GM23338 (cell line): ENCODE measurements around the gene SLC26A6.

Source experiments
- CREB1 ChIP-seq: fragments of 250-450 bp; sonication (Bioruptor Pico); IDR thresholded peaks from 2 replicates; pipeline ENCODE4 v1.5.0; 2020; ENCODE audit warnings: low read depth, mild to moderate bottlenecking, moderate library complexity
- EZH2 ChIP-seq: fragments of 200-600 bp; sonication (generic); IDR thresholded peaks from one replicate; pipeline ENCODE4 v1.8.0; 2017; ENCODE audit warnings: antibody characterized with exemption, mild to moderate bottlenecking, low read depth; ENCODE audit not compliant: unreplicated experiment
- EZH2phosphoT487 ChIP-seq: fragments of 200-600 bp; sonication (generic); IDR thresholded peaks from one replicate; pipeline ENCODE4 v1.8.1; 2018; ENCODE audit warnings: antibody characterized with exemption; ENCODE audit not compliant: unreplicated experiment
- NANOG ChIP-seq: IDR thresholded peaks from 2 replicates; pipeline ENCODE4 v1.6.1; 2016; ENCODE audit warnings: antibody characterized with exemption, borderline replicate concordance
- POLR2AphosphoS5 ChIP-seq: IDR thresholded peaks from 2 replicates; pipeline ENCODE4 v1.6.1; 2016; ENCODE audit warnings: antibody characterized with exemption, low read depth
- REST ChIP-seq: IDR thresholded peaks from one replicate; pipeline ENCODE4 v1.6.1; 2018; ENCODE audit warnings: antibody characterized with exemption; ENCODE audit not compliant: unreplicated experiment
- STAT1 ChIP-seq: IDR thresholded peaks from one replicate; pipeline ENCODE4 v1.6.1; 2016; ENCODE audit warnings: antibody characterized with exemption; ENCODE audit not compliant: unreplicated experiment
- ZNF114 ChIP-seq: fragments of 250-450 bp; sonication (Bioruptor Pico); IDR thresholded peaks from 2 replicates; pipeline ENCODE4 v1.5.0; 2020; ENCODE audit warnings: mild to moderate bottlenecking, moderate library complexity
- ZNF331 ChIP-seq: fragments of 250-450 bp; sonication (Bioruptor Pico); IDR thresholded peaks from 2 replicates; pipeline ENCODE4 v1.5.0; 2020; ENCODE audit warnings: low read depth, mild to moderate bottlenecking, moderate library complexity
- TF ChIP-seq, protein P1 (sequence below), 2 experiments: fragments of 200-600 bp in 1 of 2; sonication (generic) in 1 of 2; conservative IDR thresholded peaks; 2 replicates each; pipeline versions ENCODE4 v1.5.1 to v1.6.1; 2016 to 2017; ENCODE audit warnings: antibody characterized with exemption in 2 of 2, low read depth in 2 of 2, mild to moderate bottlenecking in 2 of 2, moderate library complexity in 1 of 2
- TF ChIP-seq, protein P2 (sequence below): IDR thresholded peaks from 2 replicates; pipeline ENCODE4 v1.6.1; 2016; ENCODE audit warnings: antibody characterized with exemption
- TF ChIP-seq, protein P3 (sequence below): fragments of 250-450 bp; sonication (Bioruptor Pico); IDR thresholded peaks from 2 replicates; pipeline ENCODE4 v1.5.0; 2020; ENCODE audit warnings: mild to moderate bottlenecking, moderate library complexity

DNA sequence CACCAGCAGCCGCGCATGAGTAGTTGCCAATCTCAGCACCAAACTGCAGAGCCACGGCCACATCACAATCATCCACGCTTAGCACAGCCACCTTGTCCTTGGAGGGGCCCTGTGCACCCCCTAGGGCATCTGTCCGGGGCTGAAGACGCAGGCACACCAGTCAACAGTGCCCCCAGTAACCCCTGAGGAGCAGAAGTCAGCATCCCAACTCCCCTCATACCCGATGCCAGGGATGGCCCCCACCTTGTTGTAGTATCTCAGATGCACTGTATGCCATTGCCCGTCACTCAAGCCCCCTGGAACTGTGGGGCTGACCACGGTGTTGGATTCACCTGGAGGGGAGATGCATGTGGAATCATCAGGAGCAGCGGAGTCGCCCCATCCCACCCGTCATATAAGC, 19.8 kb upstream of the SLC26A6 start:
- TF ChIP-seq EZH2 (no peak), POLR2AphosphoS5 (no peak), ZNF114 (CRISPR knock-in tag) (no peak), EZH2phosphoT487 (no peak), REST (no peak), ZNF331 (no peak), NANOG (no peak), STAT1 (no peak), CREB1 (CRISPR knock-in tag) (no peak)
- TF ChIP-seq, protein P1, sequence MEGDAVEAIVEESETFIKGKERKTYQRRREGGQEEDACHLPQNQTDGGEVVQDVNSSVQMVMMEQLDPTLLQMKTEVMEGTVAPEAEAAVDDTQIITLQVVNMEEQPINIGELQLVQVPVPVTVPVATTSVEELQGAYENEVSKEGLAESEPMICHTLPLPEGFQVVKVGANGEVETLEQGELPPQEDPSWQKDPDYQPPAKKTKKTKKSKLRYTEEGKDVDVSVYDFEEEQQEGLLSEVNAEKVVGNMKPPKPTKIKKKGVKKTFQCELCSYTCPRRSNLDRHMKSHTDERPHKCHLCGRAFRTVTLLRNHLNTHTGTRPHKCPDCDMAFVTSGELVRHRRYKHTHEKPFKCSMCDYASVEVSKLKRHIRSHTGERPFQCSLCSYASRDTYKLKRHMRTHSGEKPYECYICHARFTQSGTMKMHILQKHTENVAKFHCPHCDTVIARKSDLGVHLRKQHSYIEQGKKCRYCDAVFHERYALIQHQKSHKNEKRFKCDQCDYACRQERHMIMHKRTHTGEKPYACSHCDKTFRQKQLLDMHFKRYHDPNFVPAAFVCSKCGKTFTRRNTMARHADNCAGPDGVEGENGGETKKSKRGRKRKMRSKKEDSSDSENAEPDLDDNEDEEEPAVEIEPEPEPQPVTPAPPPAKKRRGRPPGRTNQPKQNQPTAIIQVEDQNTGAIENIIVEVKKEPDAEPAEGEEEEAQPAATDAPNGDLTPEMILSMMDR (conservative IDR thresholded peaks at IDR 0.05; ENCODE audit: low read depth in 2 of 2): no peak
- TF ChIP-seq, protein P2, sequence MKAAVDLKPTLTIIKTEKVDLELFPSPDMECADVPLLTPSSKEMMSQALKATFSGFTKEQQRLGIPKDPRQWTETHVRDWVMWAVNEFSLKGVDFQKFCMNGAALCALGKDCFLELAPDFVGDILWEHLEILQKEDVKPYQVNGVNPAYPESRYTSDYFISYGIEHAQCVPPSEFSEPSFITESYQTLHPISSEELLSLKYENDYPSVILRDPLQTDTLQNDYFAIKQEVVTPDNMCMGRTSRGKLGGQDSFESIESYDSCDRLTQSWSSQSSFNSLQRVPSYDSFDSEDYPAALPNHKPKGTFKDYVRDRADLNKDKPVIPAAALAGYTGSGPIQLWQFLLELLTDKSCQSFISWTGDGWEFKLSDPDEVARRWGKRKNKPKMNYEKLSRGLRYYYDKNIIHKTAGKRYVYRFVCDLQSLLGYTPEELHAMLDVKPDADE: no peak
- TF ChIP-seq, protein P3, sequence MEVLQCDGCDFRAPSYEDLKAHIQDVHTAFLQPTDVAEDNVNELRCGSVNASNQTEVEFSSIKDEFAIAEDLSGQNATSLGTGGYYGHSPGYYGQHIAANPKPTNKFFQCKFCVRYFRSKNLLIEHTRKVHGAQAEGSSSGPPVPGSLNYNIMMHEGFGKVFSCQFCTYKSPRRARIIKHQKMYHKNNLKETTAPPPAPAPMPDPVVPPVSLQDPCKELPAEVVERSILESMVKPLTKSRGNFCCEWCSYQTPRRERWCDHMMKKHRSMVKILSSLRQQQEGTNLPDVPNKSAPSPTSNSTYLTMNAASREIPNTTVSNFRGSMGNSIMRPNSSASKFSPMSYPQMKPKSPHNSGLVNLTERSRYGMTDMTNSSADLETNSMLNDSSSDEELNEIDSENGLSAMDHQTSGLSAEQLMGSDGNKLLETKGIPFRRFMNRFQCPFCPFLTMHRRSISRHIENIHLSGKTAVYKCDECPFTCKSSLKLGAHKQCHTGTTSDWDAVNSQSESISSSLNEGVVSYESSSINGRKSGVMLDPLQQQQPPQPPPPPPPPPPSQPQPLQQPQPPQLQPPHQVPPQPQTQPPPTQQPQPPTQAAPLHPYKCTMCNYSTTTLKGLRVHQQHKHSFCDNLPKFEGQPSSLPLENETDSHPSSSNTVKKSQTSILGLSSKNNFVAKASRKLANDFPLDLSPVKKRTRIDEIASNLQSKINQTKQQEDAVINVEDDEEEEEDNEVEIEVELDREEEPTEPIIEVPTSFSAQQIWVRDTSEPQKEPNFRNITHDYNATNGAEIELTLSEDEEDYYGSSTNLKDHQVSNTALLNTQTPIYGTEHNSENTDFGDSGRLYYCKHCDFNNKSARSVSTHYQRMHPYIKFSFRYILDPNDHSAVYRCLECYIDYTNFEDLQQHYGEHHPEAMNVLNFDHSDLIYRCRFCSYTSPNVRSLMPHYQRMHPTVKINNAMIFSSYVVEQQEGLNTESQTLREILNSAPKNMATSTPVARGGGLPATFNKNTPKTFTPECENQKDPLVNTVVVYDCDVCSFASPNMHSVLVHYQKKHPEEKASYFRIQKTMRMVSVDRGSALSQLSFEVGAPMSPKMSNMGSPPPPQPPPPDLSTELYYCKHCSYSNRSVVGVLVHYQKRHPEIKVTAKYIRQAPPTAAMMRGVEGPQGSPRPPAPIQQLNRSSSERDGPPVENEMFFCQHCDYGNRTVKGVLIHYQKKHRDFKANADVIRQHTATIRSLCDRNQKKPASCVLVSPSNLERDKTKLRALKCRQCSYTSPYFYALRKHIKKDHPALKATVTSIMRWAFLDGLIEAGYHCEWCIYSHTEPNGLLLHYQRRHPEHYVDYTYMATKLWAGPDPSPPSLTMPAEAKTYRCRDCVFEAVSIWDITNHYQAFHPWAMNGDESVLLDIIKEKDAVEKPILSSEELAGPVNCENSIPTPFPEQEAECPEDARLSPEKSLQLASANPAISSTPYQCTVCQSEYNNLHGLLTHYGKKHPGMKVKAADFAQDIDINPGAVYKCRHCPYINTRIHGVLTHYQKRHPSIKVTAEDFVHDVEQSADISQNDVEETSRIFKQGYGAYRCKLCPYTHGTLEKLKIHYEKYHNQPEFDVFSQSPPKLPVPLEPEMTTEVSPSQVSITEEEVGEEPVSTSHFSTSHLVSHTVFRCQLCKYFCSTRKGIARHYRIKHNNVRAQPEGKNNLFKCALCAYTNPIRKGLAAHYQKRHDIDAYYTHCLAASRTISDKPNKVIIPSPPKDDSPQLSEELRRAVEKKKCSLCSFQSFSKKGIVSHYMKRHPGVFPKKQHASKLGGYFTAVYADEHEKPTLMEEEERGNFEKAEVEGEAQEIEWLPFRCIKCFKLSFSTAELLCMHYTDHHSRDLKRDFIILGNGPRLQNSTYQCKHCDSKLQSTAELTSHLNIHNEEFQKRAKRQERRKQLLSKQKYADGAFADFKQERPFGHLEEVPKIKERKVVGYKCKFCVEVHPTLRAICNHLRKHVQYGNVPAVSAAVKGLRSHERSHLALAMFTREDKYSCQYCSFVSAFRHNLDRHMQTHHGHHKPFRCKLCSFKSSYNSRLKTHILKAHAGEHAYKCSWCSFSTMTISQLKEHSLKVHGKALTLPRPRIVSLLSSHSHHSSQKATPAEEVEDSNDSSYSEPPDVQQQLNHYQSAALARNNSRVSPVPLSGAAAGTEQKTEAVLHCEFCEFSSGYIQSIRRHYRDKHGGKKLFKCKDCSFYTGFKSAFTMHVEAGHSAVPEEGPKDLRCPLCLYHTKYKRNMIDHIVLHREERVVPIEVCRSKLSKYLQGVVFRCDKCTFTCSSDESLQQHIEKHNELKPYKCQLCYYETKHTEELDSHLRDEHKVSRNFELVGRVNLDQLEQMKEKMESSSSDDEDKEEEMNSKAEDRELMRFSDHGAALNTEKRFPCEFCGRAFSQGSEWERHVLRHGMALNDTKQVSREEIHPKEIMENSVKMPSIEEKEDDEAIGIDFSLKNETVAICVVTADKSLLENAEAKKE (CRISPR knock-in tag): no peak
